ENCODE measurements around the gene EXOSC5.
"Not testable (repeated sequence)": the region's sequence is repeated elsewhere in the genome, so short reads cannot be mapped to it uniquely, and the experiment has no call there.

The EXOSC5 gene

GRCh38 chr19:41435936-41436673 is 38.9 kb upstream of the EXOSC5 start:
- H2AFZ ChIP-seq (ENCODE audit: low read depth, low read length), result no peak overlapping the region
- H3K27me3 ChIP-seq (ENCODE audit: low read depth, low read length), result no peaks in the 10 kb centered on the region
- H3K27ac ChIP-seq (ENCODE audit: low read length), result no peak overlapping the region
- peaks cover 20% of the 10 kb centered on the region for H3K79me2 ChIP-seq (ENCODE audit: low read length)
- TF ChIP-seq CTCF (IDR thresholded peaks at IDR 0.05; ENCODE audit: low read depth, low read length) (no peak), EZH2phosphoT487 (IDR thresholded peaks at IDR 0.05; ENCODE audit: low read depth) (no peak)
- H3K9me3 ChIP-seq (ENCODE audit: insufficient read depth, low read length), result no peaks in the 10 kb centered on the region
- no peak overlapping the region for H3K9ac ChIP-seq (ENCODE audit: low read length)
- no peak overlapping the region for H3K4me3 ChIP-seq (ENCODE audit: low read length)
- H4K20me1 ChIP-seq (ENCODE audit: insufficient read depth, low read length), result no peaks in the 10 kb centered on the region
- H3K4me2 ChIP-seq (ENCODE audit: low read length), result no peak overlapping the region
- H3K4me1 ChIP-seq (ENCODE audit: low read length), result peaks cover 13% of the 10 kb centered on the region
- H3K36me3 ChIP-seq (replicated peaks; ENCODE audit: low read depth, low read length), result peaks cover 29% of the 10 kb centered on the region

GRCh38 chr19:41435376-41435775 is 38.2 kb upstream of the EXOSC5 start:
- H3K27me3 ChIP-seq (ENCODE audit: low read depth, low read length); H4K20me1 ChIP-seq (ENCODE audit: insufficient read depth, low read length); H3K9me3 ChIP-seq (ENCODE audit: insufficient read depth, low read length); H3K4me3 ChIP-seq (ENCODE audit: low read length); H3K4me2 ChIP-seq (ENCODE audit: low read length); H3K9ac ChIP-seq (ENCODE audit: low read length); H3K27ac ChIP-seq (ENCODE audit: low read length); H2AFZ ChIP-seq (ENCODE audit: low read depth, low read length): not testable (repeated sequence)
- H3K79me2 ChIP-seq (ENCODE audit: low read length), result peaks cover 20% of the 10 kb centered on the region
- H3K4me1 ChIP-seq (ENCODE audit: low read length), result peaks cover 12% of the 10 kb centered on the region
- peaks cover 34% of the 10 kb centered on the region for H3K36me3 ChIP-seq (replicated peaks; ENCODE audit: low read depth, low read length)

- Histone ChIP-seq H2AFZ (ENCODE audit: low read depth, low read length) (no peak overlapping the region), H3K4me1 (ENCODE audit: low read length) (peaks cover 7% of the 10 kb centered on the region), H3K9ac (ENCODE audit: low read length) (no peak overlapping the region), H3K4me2 (ENCODE audit: low read length) (no peak overlapping the region), H3K36me3 (replicated peaks; ENCODE audit: low read depth, low read length) (peaks cover 34% of the 10 kb centered on the region), H3K79me2 (ENCODE audit: low read length) (peaks cover 18% of the 10 kb centered on the region), H3K9me3 (ENCODE audit: insufficient read depth, low read length) (no peaks in the 10 kb centered on the region), H3K4me3 (ENCODE audit: low read length) (no peak overlapping the region), H3K27ac (ENCODE audit: low read length) (no peak overlapping the region), H3K27me3 (ENCODE audit: low read depth, low read length) (no peaks in the 10 kb centered on the region), H4K20me1 (ENCODE audit: insufficient read depth, low read length) (no peaks in the 10 kb centered on the region)
- TF ChIP-seq CTCF (IDR thresholded peaks at IDR 0.05; ENCODE audit: low read depth, low read length) (no peak), EZH2phosphoT487 (IDR thresholded peaks at IDR 0.05; ENCODE audit: low read depth) (no peak)
Measured at GRCh38 chr19:41434450-41434849, 37.3 kb upstream of the EXOSC5 start.

- no peaks in the 10 kb centered on the region for H3K9me3 ChIP-seq (ENCODE audit: insufficient read depth, low read length)
- H3K4me3 ChIP-seq (ENCODE audit: low read length), result no peak overlapping the region
- H3K4me1 ChIP-seq (ENCODE audit: low read length), result no peaks in the 10 kb centered on the region
- H3K4me2 ChIP-seq (ENCODE audit: low read length), result no peak overlapping the region
- H3K9ac ChIP-seq (ENCODE audit: low read length), result no peak overlapping the region
- peaks cover 5% of the 10 kb centered on the region for H3K79me2 ChIP-seq (ENCODE audit: low read length)
- H3K27ac ChIP-seq (ENCODE audit: low read length), result no peak overlapping the region
- no peaks in the 10 kb centered on the region for H4K20me1 ChIP-seq (ENCODE audit: insufficient read depth, low read length)
- H3K27me3 ChIP-seq (ENCODE audit: low read depth, low read length), result no peaks in the 10 kb centered on the region
- no peak overlapping the region for H2AFZ ChIP-seq (ENCODE audit: low read depth, low read length)
- TF ChIP-seq CTCF (IDR thresholded peaks at IDR 0.05; ENCODE audit: low read depth, low read length) (no peak), EZH2phosphoT487 (IDR thresholded peaks at IDR 0.05; ENCODE audit: low read depth) (no peak)
- H3K36me3 ChIP-seq (replicated peaks; ENCODE audit: low read depth, low read length), result peaks cover 36% of the 10 kb centered on the region
Measured at GRCh38 chr19:41433171-41433570, 36.0 kb upstream of the EXOSC5 start.
